NK-92 treated with Interleukin-12 subunit alpha and Interleukin-12 subunit beta, amount 100 ng/mL, for 24 hours (cell line): Measurements from ENCODE around the gene PLXNA4.

Experiments used
- DNase-seq: peaks from one replicate; lab custom pipeline; 2025; lab: John Stamatoyannopoulos, UW

Gene PLXNA4

GRCh38 chr7:132471515-132471914, 104.8 kb downstream of the PLXNA4 start:
- no peak for DNase-seq

- DNase-seq, result no peak
These were observed 106.6 kb downstream of the PLXNA4 start for GRCh38 chr7:132469681-132470080.

GRCh38 chr7:132469264-132469663, 107.0 kb downstream of the PLXNA4 start:
- no peak for DNase-seq

- no peak for DNase-seq
These were observed 109.9 kb downstream of the PLXNA4 start for GRCh38 chr7:132466367-132466766.

GRCh38 chr7:132465516-132465915, 110.8 kb downstream of the PLXNA4 start:
- no peak for DNase-seq

GRCh38 chr7:132464740-132465139, 111.5 kb downstream of the PLXNA4 start:
- no peak for DNase-seq

GRCh38 chr7:132463922-132464321, 112.3 kb downstream of the PLXNA4 start:
- no peak for DNase-seq

GRCh38 chr7:132462478-132462877, 113.8 kb downstream of the PLXNA4 start:
- no peak for DNase-seq

- no peak for DNase-seq
These were observed 115.2 kb downstream of the PLXNA4 start for GRCh38 chr7:132461032-132461592.

- no peak for DNase-seq
These were observed 117.5 kb downstream of the PLXNA4 start for GRCh38 chr7:132458729-132459128.

- DNase-seq, result no peak
These were observed 118.6 kb downstream of the PLXNA4 start for GRCh38 chr7:132457658-132458057.

GRCh38 chr7:132456418-132456817, 119.9 kb downstream of the PLXNA4 start:
- DNase-seq, result no peak

- no peak for DNase-seq
These were observed 120.9 kb downstream of the PLXNA4 start for GRCh38 chr7:132455378-132455777.

GRCh38 chr7:132453826-132454225, 122.4 kb downstream of the PLXNA4 start:
- DNase-seq, result peak; percentile 51

GRCh38 chr7:132451161-132451560, 125.1 kb downstream of the PLXNA4 start:
- DNase-seq, result peak; percentile 56

- DNase-seq, result no peak
These were observed 125.6 kb downstream of the PLXNA4 start for GRCh38 chr7:132450696-132451095.

GRCh38 chr7:132450188-132450587, 126.1 kb downstream of the PLXNA4 start:
- no peak for DNase-seq

- no peak for DNase-seq
These were observed 129.5 kb downstream of the PLXNA4 start for GRCh38 chr7:132446666-132447278.

- no peak for DNase-seq
These were observed 130.0 kb downstream of the PLXNA4 start for GRCh38 chr7:132446260-132446659.

- DNase-seq, result no peak
These were observed 132.3 kb downstream of the PLXNA4 start for GRCh38 chr7:132443761-132444520.

GRCh38 chr7:132441935-132442334, 134.3 kb downstream of the PLXNA4 start:
- no peak for DNase-seq

- DNase-seq, result no peak
These were observed 136.1 kb downstream of the PLXNA4 start for GRCh38 chr7:132440151-132440550.

GRCh38 chr7:132438926-132439325, 137.3 kb downstream of the PLXNA4 start:
- no peak for DNase-seq
